Dendritic cell treated with granulocyte-macrophage colony-stimulating factor and Interleukin-4, amounts not matched to agents 40 ng/mL and 50 ng/mL, for 4 days (primary cell): ENCODE measurements around the gene ROM1.
A peak's percentile ranks its signal among the peaks of the same experiment; 100 is the strongest.

Source experiments
- H3K27ac Mint-ChIP-seq: one replicate; pipeline ENCODE4 v1.8.0; 2022; ENCODE audit warnings: mild to moderate bottlenecking, mixed read lengths
- H3K27me3 Mint-ChIP-seq: one replicate; pipeline ENCODE4 v1.8.0; 2022; ENCODE audit warnings: mild to moderate bottlenecking, mixed read lengths
- H3K36me3 Mint-ChIP-seq: one replicate; pipeline ENCODE4 v1.8.0; 2022; ENCODE audit warnings: low read depth, mixed read lengths
- H3K4me1 Mint-ChIP-seq: one replicate; pipeline ENCODE4 v1.8.0; 2022; ENCODE audit warnings: low read depth, mixed read lengths
- H3K4me3 Mint-ChIP-seq: one replicate; pipeline ENCODE4 v1.8.0; 2022; ENCODE audit warnings: mild to moderate bottlenecking, moderate library complexity, mixed read lengths
- H3K9me3 Mint-ChIP-seq: one replicate; pipeline ENCODE4 v1.8.0; 2022; ENCODE audit warnings: mixed read lengths
- intact Hi-C: fragments of 100-400 bp; cut with micrococcal nuclease; formaldehyde crosslinking; loops from one replicate; pipeline ENCODE4 v1.15.0; 2022

Gene ROM1

DNA sequence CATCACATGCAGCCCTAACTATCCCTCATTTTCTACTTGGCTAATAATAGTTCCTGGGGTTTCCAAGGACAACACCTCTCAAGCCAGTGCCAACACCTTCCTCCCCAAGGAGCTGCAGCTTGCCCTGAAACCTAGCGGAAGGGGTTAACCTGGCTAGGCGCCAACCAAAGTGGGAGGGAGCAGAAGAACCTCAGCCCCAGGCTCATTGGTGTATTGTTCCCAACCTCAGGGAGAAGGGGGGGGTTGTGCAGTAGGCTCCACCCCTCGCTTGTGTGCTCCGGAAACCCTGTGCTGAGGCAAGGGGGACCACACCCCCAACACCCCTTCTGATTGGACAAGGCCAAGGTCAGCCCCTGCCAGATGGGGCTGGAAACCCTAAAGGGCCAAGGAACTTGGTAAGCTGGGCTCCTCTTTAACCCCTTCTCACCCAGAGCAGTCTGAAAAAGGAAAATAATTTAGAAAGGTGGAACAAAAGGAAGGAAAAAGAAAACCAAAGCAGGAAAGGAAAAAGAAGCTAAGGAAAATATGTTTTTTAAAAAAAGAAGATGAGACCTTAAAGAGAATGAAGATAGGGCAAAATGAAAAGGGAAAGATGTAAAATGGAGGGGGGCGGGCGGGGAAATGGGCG, 13.9 kb upstream of the ROM1 start:
- H3K27ac Mint-ChIP-seq: peak overlapping the region; percentile 90
- no peaks in the 10 kb centered on the region for H3K27me3 Mint-ChIP-seq
- peaks cover 97% of the 10 kb centered on the region for H3K36me3 Mint-ChIP-seq
- intact Hi-C loops: no loop called here
- no peaks in the 10 kb centered on the region for H3K9me3 Mint-ChIP-seq
- H3K4me1 Mint-ChIP-seq: peaks cover 64% of the 10 kb centered on the region
- peak overlapping the region; percentile 85 for H3K4me3 Mint-ChIP-seq

DNA sequence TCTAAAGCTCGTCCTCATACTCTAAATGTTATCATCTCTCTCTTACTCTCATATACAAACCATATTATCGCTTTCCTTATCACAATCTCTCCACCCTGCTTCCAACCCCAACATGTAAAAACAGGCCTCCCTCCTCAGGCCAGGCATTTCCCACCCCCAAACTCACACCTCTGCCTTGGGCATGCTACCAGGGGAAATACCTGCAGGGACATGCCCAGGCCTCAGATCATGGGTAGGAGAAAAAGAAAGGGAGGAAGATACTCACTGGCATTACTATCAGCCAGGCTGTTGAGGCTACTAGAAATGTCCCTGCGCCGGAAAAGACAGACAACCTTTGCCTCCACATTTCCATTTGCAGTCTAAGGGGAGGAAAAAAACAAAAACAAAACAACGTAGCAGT, 13.2 kb upstream of the ROM1 start:
- H3K27me3 Mint-ChIP-seq: no peaks in the 10 kb centered on the region
- no peaks in the 10 kb centered on the region for H3K9me3 Mint-ChIP-seq
- H3K27ac Mint-ChIP-seq: peak overlapping the region; percentile 90
- H3K4me3 Mint-ChIP-seq: peak overlapping the region; percentile 85
- peaks cover 64% of the 10 kb centered on the region for H3K4me1 Mint-ChIP-seq
- peaks cover 97% of the 10 kb centered on the region for H3K36me3 Mint-ChIP-seq
- intact Hi-C loops: no loop called here

DNA sequence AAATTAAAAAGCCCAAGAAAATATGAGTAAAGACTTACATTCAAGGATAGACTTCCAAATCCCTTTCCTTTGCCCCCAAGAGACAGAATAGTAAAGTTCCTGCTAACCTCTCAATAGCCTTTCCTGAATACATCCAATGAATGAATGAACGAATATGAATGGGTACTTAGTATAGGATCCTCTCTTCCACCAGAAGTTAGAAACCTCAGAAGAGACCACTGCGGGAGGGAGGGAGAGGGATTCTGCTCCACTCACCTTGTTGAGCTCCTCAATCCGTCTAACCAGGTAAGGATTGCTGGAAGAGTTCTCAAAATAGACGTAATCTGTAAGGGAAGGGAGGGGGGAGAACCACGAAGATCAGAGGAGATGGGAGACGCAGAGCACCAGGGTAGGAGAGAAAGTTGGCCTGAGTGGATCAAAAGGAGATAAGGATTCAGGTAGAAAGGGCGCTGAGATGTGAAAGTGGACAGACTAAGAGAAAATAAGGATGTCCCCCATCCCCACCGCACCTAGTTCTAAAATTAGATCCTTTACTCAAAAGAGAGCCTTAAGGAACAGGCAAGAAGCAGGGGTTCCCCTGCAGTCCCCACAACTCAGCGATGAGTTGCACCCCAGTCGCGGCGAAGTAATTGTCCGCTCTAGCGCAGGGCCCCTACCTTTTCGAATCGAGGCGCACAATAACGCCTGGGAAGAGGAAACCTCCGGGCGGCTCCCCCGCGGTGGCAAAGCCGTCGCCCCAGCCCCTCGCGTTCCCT, 12.5 kb upstream of the ROM1 start:
- Mint-ChIP-seq H3K36me3 (peaks cover 97% of the 10 kb centered on the region), H3K9me3 (no peaks in the 10 kb centered on the region), H3K27me3 (no peaks in the 10 kb centered on the region), H3K27ac (peak overlapping the region; percentile 90), H3K4me1 (peaks cover 71% of the 10 kb centered on the region), H3K4me3 (peak overlapping the region; percentile 85)
- intact Hi-C loops: loop anchor here (1.0 kb wide), 1 partner anchor 46 kb away; the partner anchor contains the start of gene GANAB

DNA sequence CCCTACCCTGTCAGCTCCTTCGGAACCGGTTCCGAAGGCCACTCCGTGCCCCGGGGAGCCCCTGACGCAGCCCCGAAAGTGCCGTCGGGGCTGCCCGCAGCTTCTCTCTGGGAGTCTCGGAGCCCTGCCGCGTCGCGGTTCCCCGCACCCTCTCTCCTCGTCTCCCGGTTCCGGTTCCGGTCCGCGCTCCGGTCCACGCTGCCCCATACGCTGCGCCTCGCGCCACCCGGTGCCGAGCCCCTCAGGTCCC, 12.0 kb upstream of the ROM1 start:
- peaks cover 97% of the 10 kb centered on the region for H3K36me3 Mint-ChIP-seq
- H3K4me3 Mint-ChIP-seq: peak overlapping the region; percentile 85
- H3K4me1 Mint-ChIP-seq: peaks cover 74% of the 10 kb centered on the region
- peak overlapping the region; percentile 90 for H3K27ac Mint-ChIP-seq
- intact Hi-C loops: loop anchor here (1.0 kb wide), 1 partner anchor 45 kb away; the partner anchor contains the start of gene GANAB
- H3K9me3 Mint-ChIP-seq: no peaks in the 10 kb centered on the region
- H3K27me3 Mint-ChIP-seq: no peaks in the 10 kb centered on the region

DNA sequence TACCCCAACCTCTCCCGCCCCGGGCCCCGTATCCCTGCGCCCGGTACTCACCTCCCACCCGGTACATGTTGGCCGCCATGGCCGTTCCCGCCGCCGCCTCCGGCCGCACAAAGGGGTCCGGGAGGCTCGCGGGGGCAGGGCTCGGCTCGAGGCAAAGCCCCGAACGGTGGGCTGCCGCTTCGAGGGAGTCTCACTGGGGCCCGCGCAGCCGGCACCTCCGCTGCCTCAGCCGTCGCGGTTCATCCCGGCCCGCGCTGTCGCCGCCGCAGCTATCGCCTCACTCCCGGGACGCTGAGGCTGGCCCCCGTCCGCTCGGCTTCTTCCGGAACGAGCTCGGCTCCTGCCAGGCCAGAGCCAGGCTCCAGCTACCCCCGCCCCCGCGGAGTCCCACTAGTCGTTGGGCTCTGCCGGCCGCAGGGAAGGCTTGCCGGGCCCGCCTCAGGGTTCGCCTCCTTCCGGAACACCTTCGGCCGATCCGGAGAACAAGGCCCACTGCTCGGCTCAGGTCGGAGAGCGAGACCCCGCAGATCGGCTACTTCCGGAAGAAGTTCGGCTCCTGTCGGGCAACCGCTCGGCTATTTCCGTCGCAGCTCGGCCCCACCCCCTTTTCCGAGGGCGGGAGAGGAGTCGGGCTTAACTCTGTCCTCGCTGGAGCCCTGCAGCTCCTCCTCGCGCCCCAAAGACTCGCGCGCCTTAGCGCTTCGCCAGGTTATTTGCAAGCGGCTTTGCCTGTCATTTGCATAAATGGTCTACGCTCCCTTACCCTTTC, 11.5 kb upstream of the ROM1 start, which contains the start of gene MTA2:
TSS of gene MTA2 (minus strand) at position 494 of the 769 bp plus-strand sequence. CDS start at position 79, 415 bp downstream.
- Mint-ChIP-seq H3K27me3 (no peaks in the 10 kb centered on the region), H3K27ac (peak within 1 kb of the TSS; percentile 90), H3K9me3 (no peaks in the 10 kb centered on the region), H3K36me3 (peaks cover 97% of the 10 kb centered on the region), H3K4me1 (peaks cover 72% of the 10 kb centered on the region), H3K4me3 (peak within 1 kb of the TSS; percentile 85)
- intact Hi-C loops: loop anchor here (1.0 kb wide), 1 partner anchor 45 kb away; the partner anchor contains the start of gene GANAB

DNA sequence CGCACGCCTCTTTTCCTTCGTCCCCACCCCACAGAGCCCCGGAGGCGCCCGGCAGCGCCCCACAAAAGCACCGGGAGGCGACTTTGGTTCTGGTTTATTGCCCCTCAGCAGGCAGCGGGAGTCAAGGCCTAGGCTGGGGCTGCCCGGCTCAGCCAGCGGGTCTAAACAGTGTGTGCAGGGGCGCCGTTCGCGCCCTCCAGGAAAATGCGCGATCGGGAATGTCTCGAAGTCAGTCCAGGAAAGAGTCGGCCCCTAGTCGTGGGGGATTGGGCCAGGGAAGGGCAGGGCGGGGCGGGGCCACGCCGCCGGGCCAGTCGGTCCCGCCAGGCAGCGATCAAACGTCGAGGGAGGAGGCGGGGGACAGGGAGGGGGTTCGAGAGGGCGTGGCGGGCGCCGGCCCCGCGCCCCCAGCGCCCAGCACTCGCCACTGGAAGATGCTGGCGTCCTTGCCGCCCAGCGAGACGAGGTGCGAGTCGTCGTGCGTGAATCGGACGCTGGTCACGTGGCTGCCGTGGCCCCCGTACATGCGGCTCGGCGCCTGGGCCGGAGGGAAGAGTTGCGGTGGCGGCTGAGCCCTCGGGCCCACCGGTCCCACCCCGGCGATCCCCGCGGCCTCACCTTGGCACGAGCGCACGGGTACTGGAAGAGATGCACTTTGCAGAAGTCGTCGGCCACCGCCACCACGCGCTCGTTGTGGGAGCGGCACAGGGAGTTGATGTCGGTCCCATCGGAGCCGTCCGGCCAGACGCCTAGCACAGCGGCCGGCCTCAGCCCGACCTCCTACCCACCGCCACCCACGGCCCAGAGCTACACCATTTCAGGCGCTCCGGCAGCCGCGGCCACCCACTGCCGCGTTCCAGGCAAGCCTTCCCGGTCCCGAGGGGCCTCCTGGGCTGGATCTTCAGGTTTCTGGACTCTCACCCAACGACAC, 10.7 kb upstream of the ROM1 start:
- Mint-ChIP-seq H3K27ac (peak overlapping the region; percentile 90), H3K9me3 (no peaks in the 10 kb centered on the region), H3K4me3 (peak overlapping the region; percentile 85), H3K27me3 (no peaks in the 10 kb centered on the region), H3K4me1 (peaks cover 65% of the 10 kb centered on the region), H3K36me3 (peaks cover 97% of the 10 kb centered on the region)
- intact Hi-C loops: no loop called here

DNA sequence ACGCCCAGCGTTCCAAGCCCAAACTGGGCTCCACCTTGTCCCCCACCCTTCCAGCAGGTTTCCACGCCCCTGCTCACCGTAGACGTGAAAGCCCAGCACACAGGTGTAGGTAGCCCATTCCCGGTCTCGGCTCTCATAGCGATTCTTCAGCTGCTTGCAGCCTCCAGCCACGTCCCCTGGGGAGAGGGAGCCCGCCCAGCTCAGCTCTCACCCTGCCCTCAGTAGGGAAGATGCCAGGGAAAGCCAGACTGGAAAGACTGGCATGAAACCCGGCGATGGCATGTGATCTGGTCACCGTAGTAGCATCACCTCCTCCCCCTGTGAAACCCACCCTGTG, 10.0 kb upstream of the ROM1 start:
- Mint-ChIP-seq H3K27me3 (no peaks in the 10 kb centered on the region), H3K36me3 (peaks cover 97% of the 10 kb centered on the region), H3K4me1 (peaks cover 65% of the 10 kb centered on the region), H3K9me3 (no peaks in the 10 kb centered on the region), H3K27ac (peak overlapping the region; percentile 90), H3K4me3 (peak overlapping the region; percentile 85)
- intact Hi-C loops: no loop called here

DNA sequence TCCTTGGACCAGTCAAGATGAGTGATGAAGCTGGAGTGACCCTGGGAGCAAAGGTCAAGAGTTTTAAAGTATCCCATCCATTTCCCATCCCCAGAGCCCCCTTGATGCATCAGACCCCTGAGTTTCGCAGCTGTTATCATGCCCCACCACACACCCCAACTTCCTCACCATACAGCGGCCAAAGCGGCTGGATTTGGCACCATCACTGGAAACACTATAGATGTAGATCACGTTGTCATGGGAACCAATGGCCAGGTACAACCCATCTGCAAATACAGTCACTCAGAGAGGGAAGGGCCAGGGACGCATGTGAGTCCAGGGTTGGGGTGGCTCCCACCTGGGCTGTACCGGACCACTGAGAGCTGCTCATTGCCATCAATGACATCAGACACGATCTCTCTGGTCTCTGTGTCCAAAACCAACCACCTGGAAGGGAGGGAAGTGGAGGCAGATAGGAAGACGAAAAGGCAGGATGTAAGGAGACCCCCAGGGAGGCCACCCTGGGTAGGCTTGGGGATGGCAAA, 9.2 kb upstream of the ROM1 start:
- no peak overlapping the region for H3K4me3 Mint-ChIP-seq
- H3K4me1 Mint-ChIP-seq: peaks cover 65% of the 10 kb centered on the region
- intact Hi-C loops: no loop called here
- H3K9me3 Mint-ChIP-seq: no peaks in the 10 kb centered on the region
- peaks cover 97% of the 10 kb centered on the region for H3K36me3 Mint-ChIP-seq
- H3K27me3 Mint-ChIP-seq: no peaks in the 10 kb centered on the region
- H3K27ac Mint-ChIP-seq: no peak overlapping the region

DNA sequence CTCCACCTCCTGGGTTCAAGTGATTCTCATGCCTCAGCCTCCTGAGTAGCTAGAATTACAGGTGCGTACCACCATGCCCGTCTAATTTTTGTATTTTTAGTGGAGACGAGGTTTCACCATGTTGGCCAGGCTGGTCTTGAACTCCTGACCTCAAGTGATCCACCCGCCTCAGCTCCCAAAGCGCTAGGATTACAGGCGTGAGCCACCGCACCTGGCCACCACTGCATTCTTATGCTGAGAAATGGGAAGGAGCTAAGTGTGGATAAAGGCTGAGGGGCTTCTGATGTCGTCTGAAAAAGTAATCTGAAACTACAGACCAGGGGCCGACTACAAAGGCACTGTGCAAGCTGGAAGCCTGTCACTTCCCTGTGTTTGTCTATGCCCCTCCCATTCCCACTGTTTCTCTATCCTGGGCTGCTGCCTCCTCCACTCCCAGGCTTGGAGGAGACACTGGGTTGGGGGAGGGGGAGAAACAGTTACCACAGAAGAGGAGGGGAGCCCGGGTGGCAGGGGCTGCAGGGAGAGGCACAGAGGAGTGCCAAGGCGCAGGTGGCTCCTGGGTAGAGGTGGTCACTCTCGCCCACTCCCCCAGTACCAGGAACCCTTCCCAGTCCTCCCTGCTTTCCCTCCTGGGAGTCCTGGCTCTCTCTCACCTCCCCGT, 8.5 kb upstream of the ROM1 start:
- no peaks in the 10 kb centered on the region for H3K27me3 Mint-ChIP-seq
- H3K36me3 Mint-ChIP-seq: peaks cover 97% of the 10 kb centered on the region

DNA sequence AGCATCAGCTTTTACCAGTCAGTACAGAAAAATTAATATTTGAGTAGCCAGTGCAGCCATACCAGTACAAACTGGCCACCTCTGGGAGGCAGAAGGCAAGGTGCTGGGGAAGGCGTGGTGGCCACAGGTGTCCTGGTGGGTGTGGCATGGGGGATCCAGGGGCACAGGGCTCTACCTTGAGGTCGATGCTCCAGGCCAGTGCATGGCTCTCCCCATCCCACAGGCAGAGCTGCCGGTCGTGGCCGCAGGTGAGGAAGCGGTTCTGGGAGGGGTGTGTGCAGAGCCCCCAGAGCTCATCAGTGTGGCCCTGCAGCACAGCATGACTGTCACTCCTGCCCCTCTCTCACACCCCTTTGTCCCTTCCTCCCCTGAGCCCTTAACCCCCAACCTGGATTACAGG, 7.6 kb upstream of the ROM1 start:
- Mint-ChIP-seq H3K36me3 (peaks cover 97% of the 10 kb centered on the region), H3K27ac (no peak overlapping the region), H3K9me3 (no peaks in the 10 kb centered on the region), H3K27me3 (no peaks in the 10 kb centered on the region), H3K4me1 (peaks cover 63% of the 10 kb centered on the region), H3K4me3 (no peak overlapping the region)
- intact Hi-C loops: no loop called here

More for the DNA sequence above, 8.5 kb upstream of the ROM1 start:
- intact Hi-C loops: no loop called here
- Mint-ChIP-seq H3K27ac (peak overlapping the region; percentile 21), H3K9me3 (no peaks in the 10 kb centered on the region), H3K4me1 (peaks cover 63% of the 10 kb centered on the region), H3K4me3 (no peak overlapping the region)

DNA sequence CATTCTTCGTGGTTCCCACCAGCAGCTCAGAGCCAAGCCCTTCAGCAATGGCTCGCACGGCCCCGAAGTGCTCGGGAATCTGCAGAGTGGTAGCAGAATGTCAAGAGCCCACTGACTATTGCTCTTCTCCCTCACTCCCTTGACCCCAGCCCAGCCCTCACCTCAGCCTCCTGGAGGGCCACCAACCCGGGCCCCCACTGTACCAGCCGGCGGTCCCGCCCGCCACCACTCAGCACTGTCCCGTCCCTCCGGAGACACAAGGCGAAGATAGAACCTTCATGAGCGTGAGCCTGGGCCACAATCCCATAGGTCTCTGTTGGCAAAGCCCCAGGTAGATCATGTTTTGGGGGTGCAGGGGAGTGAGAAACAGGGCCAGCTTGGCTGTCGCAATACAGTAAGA, 7.2 kb upstream of the ROM1 start:
- intact Hi-C loops: no loop called here
- Mint-ChIP-seq H3K27me3 (no peaks in the 10 kb centered on the region), H3K27ac (no peak overlapping the region), H3K9me3 (no peaks in the 10 kb centered on the region), H3K4me1 (peaks cover 66% of the 10 kb centered on the region), H3K36me3 (peaks cover 97% of the 10 kb centered on the region), H3K4me3 (no peak overlapping the region)

DNA sequence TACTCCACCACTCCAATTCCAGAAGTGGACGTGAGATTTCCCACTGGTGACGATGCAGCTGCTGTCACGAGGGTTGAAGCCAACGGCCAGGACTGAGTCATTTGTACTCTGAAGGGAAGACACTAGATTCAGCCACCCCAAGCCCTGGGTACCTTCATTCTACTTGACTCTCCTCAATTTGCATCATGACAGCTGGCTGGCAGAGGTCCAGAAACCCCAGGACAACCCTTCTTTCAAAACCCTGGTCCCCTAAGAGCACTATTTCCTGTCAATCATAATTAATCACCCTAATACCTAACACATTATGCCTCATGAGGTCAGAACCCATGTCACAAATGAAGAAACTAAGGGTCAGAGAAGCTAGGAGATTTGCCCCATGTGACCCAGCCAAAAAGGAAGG, 5.3 kb upstream of the ROM1 start:
- H3K27ac Mint-ChIP-seq: peak overlapping the region; percentile 45
- peaks cover 93% of the 10 kb centered on the region for H3K36me3 Mint-ChIP-seq

DNA sequence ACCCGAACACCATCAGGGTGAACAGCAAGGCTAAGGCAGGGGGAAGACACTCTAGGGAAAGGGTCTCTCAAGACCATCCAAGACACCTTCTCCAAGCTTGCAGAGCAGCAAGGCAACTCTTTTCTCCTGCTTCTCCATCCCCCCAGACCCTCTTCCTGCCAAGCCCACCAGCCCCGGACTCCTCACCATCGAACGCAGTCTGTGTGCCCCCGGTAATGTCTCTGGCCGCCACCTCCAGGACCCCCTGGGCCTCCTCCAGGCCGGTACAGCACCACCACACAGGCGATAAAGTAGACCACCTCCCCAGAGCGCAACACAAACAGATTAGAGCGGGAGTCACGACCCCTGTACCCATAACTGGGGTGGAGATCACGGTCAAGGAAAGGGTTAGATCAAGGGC, 4.3 kb upstream of the ROM1 start:
- Mint-ChIP-seq H3K9me3 (no peaks in the 10 kb centered on the region), H3K36me3 (peaks cover 82% of the 10 kb centered on the region), H3K4me3 (no peak overlapping the region), H3K27ac (no peak overlapping the region), H3K27me3 (no peaks in the 10 kb centered on the region), H3K4me1 (peaks cover 67% of the 10 kb centered on the region)
- intact Hi-C loops: no loop called here

More for the DNA sequence above, 5.3 kb upstream of the ROM1 start:
- no peaks in the 10 kb centered on the region for H3K9me3 Mint-ChIP-seq
- no peaks in the 10 kb centered on the region for H3K27me3 Mint-ChIP-seq
- intact Hi-C loops: no loop called here
- peaks cover 77% of the 10 kb centered on the region for H3K4me1 Mint-ChIP-seq
- H3K4me3 Mint-ChIP-seq: no peak overlapping the region
